Ishikawa (cell line): Measurements from ENCODE around the gene SUFU.

ENCODE experiments used
- EP300 ChIP-seq: IDR thresholded peaks from 2 replicates; pipeline ENCODE4 v1.6.1; 2012; ENCODE audit warnings: borderline replicate concordance
- RAD21 ChIP-seq: IDR thresholded peaks from 2 replicates; pipeline ENCODE4 v1.6.1; 2012; ENCODE audit warnings: low read depth
- TAF1 ChIP-seq: IDR thresholded peaks from 2 replicates; pipeline ENCODE4 v1.6.1; 2012; ENCODE audit warnings: low read depth, mild to moderate bottlenecking
- TCF12 ChIP-seq: IDR thresholded peaks from 2 replicates; pipeline ENCODE4 v1.6.1; 2012; ENCODE audit warnings: low read depth
- TEAD4 ChIP-seq: IDR thresholded peaks from 2 replicates; pipeline ENCODE4 v1.6.1; 2012
- YY1 ChIP-seq: IDR thresholded peaks from 2 replicates; pipeline ENCODE4 v1.6.1; 2012; ENCODE audit warnings: low read depth

- TF ChIP-seq RAD21 (no peak), EP300 (no peak), TEAD4 (no peak), YY1 (no peak), TCF12 (no peak), TAF1 (no peak)
Measured at GRCh38 chr10:102470579-102471546, 32.9 kb upstream of the SUFU start.
